HepG2 (cell line): ENCODE data around the gene ALKBH4. TPM values are rescaled to one million over a fixed set of nuclear protein-coding genes. Genes with fewer than 3 reads are reported as not detected.

Experiments used
- ERF ChIP-seq: IDR thresholded peaks from 2 replicates; pipeline ENCODE4 v1.6.1; 2018; ENCODE audit warnings: missing biosample characterization, missing genetic modification reagents
- GABPA ChIP-seq, 2 experiments: IDR thresholded peaks; 2 replicates each; pipeline ENCODE4 v1.6.1; 2011 to 2016; ENCODE audit warnings: low read depth in 2 of 2, low read length in 1 of 2, missing biosample characterization in 1 of 2, missing genetic modification characterization in 1 of 2
- MEF2D ChIP-seq: sonication (generic); formaldehyde crosslinking; IDR thresholded peaks from 2 replicates; pipeline ENCODE4 v1.5.1; 2020; ENCODE audit warnings: mild to moderate bottlenecking, missing genetic modification reagents
- MXI1 ChIP-seq: IDR thresholded peaks from 3 replicates; pipeline ENCODE4 v1.6.1; 2012; ENCODE audit warnings: low read depth, low read length, inconsistent platforms, borderline replicate concordance
- PCBP1 ChIP-seq: fragments of 200-400 bp; formaldehyde crosslinking; IDR thresholded peaks from 2 replicates; pipeline ENCODE4 v1.6.1; 2017; ENCODE audit warnings: mild to moderate bottlenecking, low read depth, low read length, borderline replicate concordance
- REXO4 ChIP-seq: sonication (generic); formaldehyde crosslinking; IDR thresholded peaks from 2 replicates; pipeline ENCODE4 v1.8.0; 2022; ENCODE audit warnings: missing genetic modification reagents, mild to moderate bottlenecking, borderline replicate concordance
- SP1 ChIP-seq, 2 experiments: fragments of 450-650 bp in 1 of 2; sonication (generic) in 1 of 2; formaldehyde crosslinking in 1 of 2; IDR thresholded peaks; 2 replicates each; pipeline versions ENCODE4 v1.4.0 to v1.6.1; 2016 to 2020; ENCODE audit warnings: missing genetic modification reagents in 1 of 2
- ZC3H13 ChIP-seq: sonication (generic); formaldehyde crosslinking; IDR thresholded peaks from 2 replicates; pipeline ENCODE4 v1.8.1; 2023; ENCODE audit warnings: mild to moderate bottlenecking, missing genetic modification reagents, moderate library complexity
- ZFP62 ChIP-seq: sonication (generic); formaldehyde crosslinking; IDR thresholded peaks from 2 replicates; pipeline ENCODE4 v1.4.0; 2020; ENCODE audit warnings: missing genetic modification reagents
- ZMAT3 ChIP-seq: sonication (generic); formaldehyde crosslinking; conservative IDR thresholded peaks from 2 replicates; pipeline ENCODE4 v1.7.0; 2021; ENCODE audit warnings: missing genetic modification reagents
- ZNF329 ChIP-seq: sonication (generic); formaldehyde crosslinking; IDR thresholded peaks from 2 replicates; pipeline ENCODE4 v1.9.0; 2021; ENCODE audit warnings: low read depth, mild to moderate bottlenecking, missing genetic modification reagents
- ZNF468 ChIP-seq: sonication (generic); formaldehyde crosslinking; IDR thresholded peaks from 2 replicates; pipeline ENCODE4 v1.8.0; 2022; ENCODE audit warnings: mild to moderate bottlenecking, moderate library complexity, missing genetic modification reagents
- ZNF7 ChIP-seq: IDR thresholded peaks from 2 replicates; pipeline ENCODE4 v1.6.1; 2016; ENCODE audit warnings: missing biosample characterization, missing genetic modification reagents
- ZZZ3 ChIP-seq: sonication (generic); formaldehyde crosslinking; IDR thresholded peaks from 2 replicates; pipeline ENCODE4 v1.4.0; 2020; ENCODE audit warnings: missing genetic modification reagents, mild to moderate bottlenecking, borderline replicate concordance
- polyA plus RNA-seq, 8 experiments: library from polyadenylated mRNA; depleted of rRNA in 3 of 8; stranded (reverse) in 7 of 8; unstranded in 1 of 8; fragments of >200 nt; fragmentation: Illumina TruSeq in 4 of 8; extraction: Trizol in 4 of 8; gene quantifications; 2 replicates each; pipeline versions ENCODE4 v1.2.1 to v1.2.3, GENCODE V29; 2011 to 2016; ENCODE audit warnings: low read depth in 4 of 8, missing spikeins in 1 of 8, mixed read lengths in 1 of 8; ENCODE audit not compliant: insufficient read depth in 1 of 8
- total RNA-seq, 5 experiments: library from RNA; depleted of rRNA; stranded (reverse); fragments of >200 nt; fragmentation: Illumina TruSeq; extraction: Trizol; gene quantifications; 2 replicates each; pipeline ENCODE4 v1.2.3, GENCODE V29; 2016; ENCODE audit warnings: low read depth in 1 of 5
- TF ChIP-seq, protein P1 (sequence below): sonication (generic); formaldehyde crosslinking; IDR thresholded peaks from 2 replicates; pipeline ENCODE4 v1.8.0; 2022; ENCODE audit warnings: missing genetic modification reagents, mild to moderate bottlenecking, borderline replicate concordance
- TF ChIP-seq, protein P2 (sequence below): fragments of 450-650 bp; IDR thresholded peaks from 2 replicates; pipeline ENCODE4 v1.6.1; 2016
- TF ChIP-seq, protein P3 (sequence below): sonication (generic); formaldehyde crosslinking; IDR thresholded peaks from 2 replicates; pipeline ENCODE4 v1.8.1; 2023; ENCODE audit warnings: mild to moderate bottlenecking, moderate library complexity, missing genetic modification reagents
- TF ChIP-seq, protein P4 (sequence below): IDR thresholded peaks from 2 replicates; pipeline ENCODE4 v1.6.1; 2016; ENCODE audit warnings: missing compliant biosample characterization, missing genetic modification reagents, borderline replicate concordance
- TF ChIP-seq, protein P5 (sequence below): sonication (generic); formaldehyde crosslinking; IDR thresholded peaks from 2 replicates; pipeline ENCODE4 v1.4.0; 2020; ENCODE audit warnings: mild to moderate bottlenecking, missing genetic modification reagents
- TF ChIP-seq, protein P6 (sequence below): sonication (generic); formaldehyde crosslinking; IDR thresholded peaks from 2 replicates; pipeline ENCODE4 v1.5.0; 2020; ENCODE audit warnings: mild to moderate bottlenecking, missing genetic modification reagents, borderline replicate concordance

The ALKBH4 gene
- total and polyA plus RNA-seq, 2 of the 13 experiments (the other 11 are each of a cell fraction or from before 2014, with no cell fraction given), result 2.6 to 8.8 TPM

DNA sequence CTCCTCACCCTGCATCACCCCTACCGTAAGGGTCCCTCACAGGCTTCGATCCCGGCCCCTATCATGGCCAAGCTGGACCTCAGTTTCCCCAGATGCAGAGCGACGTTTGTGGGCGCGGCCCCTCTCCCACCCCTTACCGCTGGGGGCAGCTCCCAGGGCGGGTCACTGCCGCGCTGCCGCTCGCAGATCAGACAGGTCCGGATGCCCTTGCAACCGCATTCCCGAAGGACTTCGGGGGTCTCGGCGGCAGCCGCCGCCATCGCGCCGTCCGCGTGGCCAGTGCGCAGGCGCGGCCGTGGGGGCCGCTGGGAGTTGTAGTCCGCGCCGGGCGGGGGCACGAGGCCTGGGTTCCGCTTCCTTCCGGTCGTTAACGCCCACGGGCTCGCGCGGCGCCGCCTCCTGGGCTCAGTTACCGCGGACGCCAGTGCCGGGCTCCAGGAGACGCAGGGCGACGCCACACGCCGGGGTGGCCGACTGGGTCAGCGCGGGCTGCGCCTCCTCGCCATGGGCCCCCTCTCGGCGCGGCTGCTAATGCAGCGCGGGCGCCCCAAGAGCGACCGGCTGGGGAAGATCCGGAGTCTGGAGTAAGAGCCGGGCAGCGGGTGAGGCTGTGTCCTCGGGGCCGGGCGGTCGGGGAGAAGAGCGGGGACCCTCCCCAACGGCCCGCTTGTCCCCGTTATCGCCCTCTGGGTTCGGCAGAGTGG is at the start of gene ALKBH4, which contains the start of gene LRWD1 (continued):
- TF ChIP-seq, protein P1, sequence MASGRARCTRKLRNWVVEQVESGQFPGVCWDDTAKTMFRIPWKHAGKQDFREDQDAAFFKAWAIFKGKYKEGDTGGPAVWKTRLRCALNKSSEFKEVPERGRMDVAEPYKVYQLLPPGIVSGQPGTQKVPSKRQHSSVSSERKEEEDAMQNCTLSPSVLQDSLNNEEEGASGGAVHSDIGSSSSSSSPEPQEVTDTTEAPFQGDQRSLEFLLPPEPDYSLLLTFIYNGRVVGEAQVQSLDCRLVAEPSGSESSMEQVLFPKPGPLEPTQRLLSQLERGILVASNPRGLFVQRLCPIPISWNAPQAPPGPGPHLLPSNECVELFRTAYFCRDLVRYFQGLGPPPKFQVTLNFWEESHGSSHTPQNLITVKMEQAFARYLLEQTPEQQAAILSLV (CRISPR knock-in tag), result peak; percentile 94; the same call in 1 of the 2 replicates
- TF ChIP-seq ZC3H13 (CRISPR knock-in tag) (peak; percentile 79; the same call in 1 of the 2 replicates), MEF2D (CRISPR knock-in tag) (no peak; the same call in 1 of the 2 replicates), ZNF7 (CRISPR knock-in tag) (no peak), PCBP1 (no peak), ZNF468 (0 out of 2 replicates have a peak, but pooled peaks have one; percentile 21), MXI1 (peak; percentile 96; the same call in 1 of the 3 replicates), ERF (CRISPR knock-in tag) (peak; percentile 90), ZZZ3 (CRISPR knock-in tag) (no peak), ZMAT3 (peak; percentile 41; the same call in 1 of the 2 replicates), REXO4 (CRISPR knock-in tag) (no peak), ZFP62 (CRISPR knock-in tag) (no peak), SP1 (IDR thresholded peaks at IDR 0.05) (no peak), SP1 (CRISPR knock-in tag; IDR thresholded peaks at IDR 0.05) (peak; percentile 25; the same call in 1 of the 2 replicates), GABPA (IDR thresholded peaks at IDR 0.05; ENCODE audit: low read depth, low read length) (no peak), GABPA (CRISPR knock-in tag; IDR thresholded peaks at IDR 0.05; ENCODE audit: low read depth) (peak; percentile 84), ZNF329 (CRISPR knock-in tag) (0 out of 2 replicates have a peak, but pooled peaks have one; percentile 51)
- TF ChIP-seq, protein P2, sequence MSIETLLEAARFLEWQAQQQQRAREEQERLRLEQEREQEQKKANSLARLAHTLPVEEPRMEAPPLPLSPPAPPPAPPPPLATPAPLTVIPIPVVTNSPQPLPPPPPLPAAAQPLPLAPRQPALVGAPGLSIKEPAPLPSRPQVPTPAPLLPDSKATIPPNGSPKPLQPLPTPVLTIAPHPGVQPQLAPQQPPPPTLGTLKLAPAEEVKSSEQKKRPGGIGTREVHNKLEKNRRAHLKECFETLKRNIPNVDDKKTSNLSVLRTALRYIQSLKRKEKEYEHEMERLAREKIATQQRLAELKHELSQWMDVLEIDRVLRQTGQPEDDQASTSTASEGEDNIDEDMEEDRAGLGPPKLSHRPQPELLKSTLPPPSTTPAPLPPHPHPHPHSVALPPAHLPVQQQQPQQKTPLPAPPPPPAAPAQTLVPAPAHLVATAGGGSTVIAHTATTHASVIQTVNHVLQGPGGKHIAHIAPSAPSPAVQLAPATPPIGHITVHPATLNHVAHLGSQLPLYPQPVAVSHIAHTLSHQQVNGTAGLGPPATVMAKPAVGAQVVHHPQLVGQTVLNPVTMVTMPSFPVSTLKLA, result peak; percentile 62; the same call in 1 of the 2 replicates
- TF ChIP-seq, protein P3, sequence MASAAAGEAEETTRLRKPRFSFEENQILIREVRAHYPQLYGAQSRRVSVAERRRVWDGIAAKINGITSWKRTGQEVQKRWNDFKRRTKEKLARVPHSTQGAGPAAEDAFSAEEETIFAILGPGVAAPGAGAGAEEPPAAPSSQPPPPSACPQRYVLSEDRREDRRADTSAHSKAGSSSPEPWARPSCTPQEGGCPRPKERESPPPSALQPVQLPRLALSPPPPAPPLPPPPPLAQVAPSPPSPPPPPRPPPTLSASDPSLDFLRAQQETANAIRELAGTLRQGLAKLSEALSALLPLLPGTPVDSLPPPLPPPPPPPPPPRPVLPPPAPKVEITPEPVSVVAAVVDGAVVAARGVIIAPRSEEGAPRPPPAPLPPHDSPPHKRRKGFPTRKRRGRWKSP (CRISPR knock-in tag), result peak; percentile 74; the same call in 1 of the 2 replicates
- TF ChIP-seq, protein P4, sequence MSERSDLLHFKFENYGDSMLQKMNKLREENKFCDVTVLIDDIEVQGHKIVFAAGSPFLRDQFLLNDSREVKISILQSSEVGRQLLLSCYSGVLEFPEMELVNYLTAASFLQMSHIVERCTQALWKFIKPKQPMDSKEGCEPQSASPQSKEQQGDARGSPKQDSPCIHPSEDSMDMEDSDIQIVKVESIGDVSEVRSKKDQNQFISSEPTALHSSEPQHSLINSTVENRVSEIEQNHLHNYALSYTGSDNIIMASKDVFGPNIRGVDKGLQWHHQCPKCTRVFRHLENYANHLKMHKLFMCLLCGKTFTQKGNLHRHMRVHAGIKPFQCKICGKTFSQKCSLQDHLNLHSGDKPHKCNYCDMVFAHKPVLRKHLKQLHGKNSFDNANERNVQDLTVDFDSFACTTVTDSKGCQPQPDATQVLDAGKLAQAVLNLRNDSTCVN (CRISPR knock-in tag), result no peak
- TF ChIP-seq, protein P5, sequence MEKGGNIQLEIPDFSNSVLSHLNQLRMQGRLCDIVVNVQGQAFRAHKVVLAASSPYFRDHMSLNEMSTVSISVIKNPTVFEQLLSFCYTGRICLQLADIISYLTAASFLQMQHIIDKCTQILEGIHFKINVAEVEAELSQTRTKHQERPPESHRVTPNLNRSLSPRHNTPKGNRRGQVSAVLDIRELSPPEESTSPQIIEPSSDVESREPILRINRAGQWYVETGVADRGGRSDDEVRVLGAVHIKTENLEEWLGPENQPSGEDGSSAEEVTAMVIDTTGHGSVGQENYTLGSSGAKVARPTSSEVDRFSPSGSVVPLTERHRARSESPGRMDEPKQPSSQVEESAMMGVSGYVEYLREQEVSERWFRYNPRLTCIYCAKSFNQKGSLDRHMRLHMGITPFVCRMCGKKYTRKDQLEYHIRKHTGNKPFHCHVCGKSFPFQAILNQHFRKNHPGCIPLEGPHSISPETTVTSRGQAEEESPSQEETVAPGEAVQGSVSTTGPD (CRISPR knock-in tag), result no peak
- TF ChIP-seq, protein P6, sequence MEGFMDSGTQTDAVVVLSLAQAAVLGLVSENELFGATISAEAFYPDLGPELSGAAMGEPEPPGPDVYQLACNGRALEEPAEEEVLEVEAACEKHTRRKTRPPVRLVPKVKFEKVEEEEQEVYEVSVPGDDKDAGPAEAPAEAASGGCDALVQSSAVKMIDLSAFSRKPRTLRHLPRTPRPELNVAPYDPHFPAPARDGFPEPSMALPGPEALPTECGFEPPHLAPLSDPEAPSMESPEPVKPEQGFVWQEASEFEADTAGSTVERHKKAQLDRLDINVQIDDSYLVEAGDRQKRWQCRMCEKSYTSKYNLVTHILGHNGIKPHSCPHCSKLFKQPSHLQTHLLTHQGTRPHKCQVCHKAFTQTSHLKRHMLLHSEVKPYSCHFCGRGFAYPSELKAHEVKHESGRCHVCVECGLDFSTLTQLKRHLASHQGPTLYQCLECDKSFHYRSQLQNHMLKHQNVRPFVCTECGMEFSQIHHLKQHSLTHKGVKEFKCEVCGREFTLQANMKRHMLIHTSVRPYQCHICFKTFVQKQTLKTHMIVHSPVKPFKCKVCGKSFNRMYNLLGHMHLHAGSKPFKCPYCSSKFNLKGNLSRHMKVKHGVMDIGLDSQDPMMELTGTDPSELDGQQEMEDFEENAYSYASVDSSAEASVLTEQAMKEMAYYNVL, result no peak; the same call in 1 of the 2 replicates
